ENCODE data around the gene MPST. TPM values are rescaled to one million over a fixed set of nuclear protein-coding genes. Genes with fewer than 3 reads are reported as not detected.

The MPST gene
- total RNA-seq, 1 donor from 2014 or later, result 58.8 TPM

GRCh38 chr22:37018086-37018814 lies 1.3 kb upstream of the MPST start:
- Mint-ChIP-seq H3K9me3 (ENCODE audit: unreplicated experiment) (peaks cover 6% of the 10 kb centered on the region), H3K4me1 (ENCODE audit: low read depth, unreplicated experiment) (peaks cover 9% of the 10 kb centered on the region), H3K36me3 (ENCODE audit: unreplicated experiment) (no peaks in the 10 kb centered on the region), H3K27ac (ENCODE audit: unreplicated experiment) (peak overlapping the region; percentile 73), H3K27me3 (ENCODE audit: unreplicated experiment) (peaks cover 2% of the 10 kb centered on the region), H3K4me3 (ENCODE audit: unreplicated experiment) (peak overlapping the region; percentile 91)
- DNase-seq, result no peak
- TF ChIP-seq CTCF (IDR thresholded peaks at IDR 0.05; ENCODE audit: partially characterized antibody, unreplicated experiment), result no peak

- DNase-seq, result peak; percentile 49
- H3K36me3 Mint-ChIP-seq (ENCODE audit: unreplicated experiment), result no peaks in the 10 kb centered on the region
- H3K27ac Mint-ChIP-seq (ENCODE audit: unreplicated experiment), result peak overlapping the region; percentile 73
- peaks cover 2% of the 10 kb centered on the region for H3K27me3 Mint-ChIP-seq (ENCODE audit: unreplicated experiment)
- no peak for TF ChIP-seq CTCF (IDR thresholded peaks at IDR 0.05; ENCODE audit: partially characterized antibody, unreplicated experiment)
- H3K9me3 Mint-ChIP-seq (ENCODE audit: unreplicated experiment), result peaks cover 5% of the 10 kb centered on the region
- H3K4me3 Mint-ChIP-seq (ENCODE audit: unreplicated experiment), result peak overlapping the region; percentile 91
- H3K4me1 Mint-ChIP-seq (ENCODE audit: low read depth, unreplicated experiment), result peaks cover 9% of the 10 kb centered on the region
Measured at GRCh38 chr22:37018815-37019308, 680 bp upstream of the MPST start.

- H3K4me1 Mint-ChIP-seq (ENCODE audit: low read depth, unreplicated experiment), result peaks cover 9% of the 10 kb centered on the region
- H3K36me3 Mint-ChIP-seq (ENCODE audit: unreplicated experiment), result no peaks in the 10 kb centered on the region
- peak overlapping the region; percentile 94 for H3K27ac Mint-ChIP-seq (ENCODE audit: unreplicated experiment)
- H3K4me3 Mint-ChIP-seq (ENCODE audit: unreplicated experiment), result peak overlapping the region; percentile 92
- no peak for TF ChIP-seq CTCF (IDR thresholded peaks at IDR 0.05; ENCODE audit: partially characterized antibody, unreplicated experiment)
- peaks cover 5% of the 10 kb centered on the region for H3K9me3 Mint-ChIP-seq (ENCODE audit: unreplicated experiment)
- no peaks in the 10 kb centered on the region for H3K27me3 Mint-ChIP-seq (ENCODE audit: unreplicated experiment)
- no peak for DNase-seq
Measured at GRCh38 chr22:37020192-37020479, 594 bp downstream of the MPST start.

- no peak for DNase-seq
- H3K27ac Mint-ChIP-seq (ENCODE audit: unreplicated experiment), result no peak overlapping the region
- no peak for TF ChIP-seq CTCF (IDR thresholded peaks at IDR 0.05; ENCODE audit: partially characterized antibody, unreplicated experiment)
- no peaks in the 10 kb centered on the region for H3K36me3 Mint-ChIP-seq (ENCODE audit: unreplicated experiment)
- peaks cover 5% of the 10 kb centered on the region for H3K9me3 Mint-ChIP-seq (ENCODE audit: unreplicated experiment)
- no peaks in the 10 kb centered on the region for H3K27me3 Mint-ChIP-seq (ENCODE audit: unreplicated experiment)
- H3K4me1 Mint-ChIP-seq (ENCODE audit: low read depth, unreplicated experiment), result peaks cover 9% of the 10 kb centered on the region
- no peak overlapping the region for H3K4me3 Mint-ChIP-seq (ENCODE audit: unreplicated experiment)
Measured at GRCh38 chr22:37021041-37021440, 1.5 kb downstream of the MPST start.

- Mint-ChIP-seq H3K36me3 (ENCODE audit: unreplicated experiment) (no peaks in the 10 kb centered on the region), H3K27ac (ENCODE audit: unreplicated experiment) (no peak overlapping the region), H3K4me3 (ENCODE audit: unreplicated experiment) (no peak overlapping the region), H3K4me1 (ENCODE audit: low read depth, unreplicated experiment) (peaks cover 9% of the 10 kb centered on the region), H3K9me3 (ENCODE audit: unreplicated experiment) (peaks cover 7% of the 10 kb centered on the region), H3K27me3 (ENCODE audit: unreplicated experiment) (no peaks in the 10 kb centered on the region)
- DNase-seq, result peak; percentile 45
- TF ChIP-seq CTCF (IDR thresholded peaks at IDR 0.05; ENCODE audit: partially characterized antibody, unreplicated experiment), result peak; percentile 81
Measured at GRCh38 chr22:37021710-37022482, 2.4 kb downstream of the MPST start.
